Neural progenitor cell (in vitro differentiated cells): Measurements from ENCODE around the gene FAAP100. TPM values are rescaled to one million over a fixed set of nuclear protein-coding genes. Genes with fewer than 3 reads are reported as not detected.

Experiments
- DNase-seq: peaks from one replicate; pipeline ENCODE4 v3.0.0-alpha.2; 2016; ENCODE audit warnings: low spot score
- H2AFZ ChIP-seq: fragments of 200-600 bp; sonication (generic); replicated peaks from 2 replicates; pipeline ENCODE4 v1.6.1; 2016; ENCODE audit warnings: antibody characterized with exemption
- H3F3A ChIP-seq: fragments of 200-600 bp; sonication (generic); 2 replicates; pipeline ENCODE4 v1.6.1; 2016; ENCODE audit warnings: antibody characterized with exemption, low read depth
- H3K27ac ChIP-seq: fragments of 200-600 bp; sonication (generic); 2 replicates; pipeline ENCODE4 v1.5.1; 2016; ENCODE audit warnings: mild to moderate bottlenecking
- H3K27me3 ChIP-seq: fragments of 200-600 bp; sonication (generic); 2 replicates; pipeline ENCODE4 v1.6.1; 2016; ENCODE audit warnings: mild to moderate bottlenecking, moderate library complexity
- H3K36me3 ChIP-seq: fragments of 200-600 bp; sonication (generic); 2 replicates; pipeline ENCODE4 v1.5.1; 2016
- H3K4me1 ChIP-seq: fragments of 200-600 bp; sonication (generic); 2 replicates; pipeline ENCODE4 v1.6.1; 2016; ENCODE audit warnings: mixed run types
- H3K4me2 ChIP-seq: fragments of 200-600 bp; sonication (generic); 2 replicates; pipeline ENCODE4 v1.6.1; 2016
- H3K4me3 ChIP-seq: fragments of 200-600 bp; sonication (generic); 2 replicates; pipeline ENCODE4 v1.5.1; 2016
- H3K79me2 ChIP-seq: fragments of 200-600 bp; sonication (generic); 2 replicates; pipeline ENCODE4 v1.6.1; 2016; ENCODE audit warnings: low read depth
- H3K9ac ChIP-seq: fragments of 200-600 bp; sonication (generic); 2 replicates; pipeline ENCODE4 v1.6.1; 2016
- H3K9me3 ChIP-seq: fragments of 200-600 bp; sonication (generic); 2 replicates; pipeline ENCODE4 v1.5.1; 2016; ENCODE audit warnings: low read depth
- H4K20me1 ChIP-seq: fragments of 200-600 bp; sonication (generic); 2 replicates; pipeline ENCODE4 v1.6.1; 2016; ENCODE audit warnings: low read depth
- H3K27ac Mint-ChIP-seq: 3 replicates; pipeline ENCODE4 v1.8.0; 2021; ENCODE audit warnings: mixed read lengths
- H3K27me3 Mint-ChIP-seq: 2 replicates; pipeline ENCODE4 v1.8.0; 2022; ENCODE audit warnings: low read depth, mild to moderate bottlenecking, inconsistent platforms, moderate library complexity, mixed read lengths; ENCODE audit not compliant: insufficient read depth
- H3K36me3 Mint-ChIP-seq: 3 replicates; pipeline ENCODE4 v1.8.0; 2021; ENCODE audit warnings: mixed read lengths
- H3K4me1 Mint-ChIP-seq: 3 replicates; pipeline ENCODE4 v1.8.0; 2021; ENCODE audit warnings: mixed read lengths
- H3K4me3 Mint-ChIP-seq: 3 replicates; pipeline ENCODE4 v1.8.0; 2021; ENCODE audit warnings: mild to moderate bottlenecking, moderate library complexity, mixed read lengths
- H3K9me3 Mint-ChIP-seq: 3 replicates; pipeline ENCODE4 v1.8.0; 2020; ENCODE audit warnings: mixed read lengths
- CTCF ChIP-seq: fragments of 200-600 bp; sonication (generic); IDR thresholded peaks from 2 replicates; pipeline ENCODE4 v1.5.1; 2017; ENCODE audit warnings: antibody characterized with exemption, mild to moderate bottlenecking
- EZH2 ChIP-seq: fragments of 200-600 bp; sonication (generic); IDR thresholded peaks from 2 replicates; pipeline ENCODE4 v1.6.1; 2017; ENCODE audit warnings: antibody characterized with exemption, mild to moderate bottlenecking, moderate library complexity
- EZH2phosphoT487 ChIP-seq: fragments of 200-600 bp; sonication (generic); IDR thresholded peaks from 2 replicates; pipeline ENCODE4 v1.6.1; 2017; ENCODE audit warnings: antibody characterized with exemption
- total RNA-seq: library from RNA; depleted of rRNA; stranded (reverse); fragments of >200 nt; gene quantifications from 2 replicates; pipeline ENCODE4 v1.2.3, GENCODE V29; 2015; ENCODE audit warnings: low replicate concordance

FAAP100 gene
- total RNA-seq, 1 donor from 2014 or later = 9.7 TPM

GRCh38 chr17:81529437-81529803 lies 22.7 kb downstream of the FAAP100 start:
- no peaks in the 10 kb centered on the region for H3F3A ChIP-seq
- no peak overlapping the region for H2AFZ ChIP-seq
- no peak for TF ChIP-seq CTCF
- no peak for TF ChIP-seq EZH2phosphoT487
- TF ChIP-seq EZH2 = no peak
- H3K27me3 Mint-ChIP-seq = peaks cover 9% of the 10 kb centered on the region
- H3K27ac Mint-ChIP-seq = no peak overlapping the region
- H3K27me3 ChIP-seq = peaks cover 17% of the 10 kb centered on the region
- H4K20me1 ChIP-seq = no peaks in the 10 kb centered on the region
- H3K36me3 ChIP-seq = no peaks in the 10 kb centered on the region
- no peaks in the 10 kb centered on the region for H3K36me3 Mint-ChIP-seq
- DNase-seq = no peak
- H3K9me3 Mint-ChIP-seq = peaks cover 2% of the 10 kb centered on the region
- no peaks in the 10 kb centered on the region for H3K4me1 Mint-ChIP-seq
- H3K79me2 ChIP-seq = no peaks in the 10 kb centered on the region
- H3K4me2 ChIP-seq = no peak overlapping the region
- no peak overlapping the region for H3K27ac ChIP-seq
- H3K4me3 Mint-ChIP-seq = no peak overlapping the region
- no peaks in the 10 kb centered on the region for H3K4me1 ChIP-seq
- H3K4me3 ChIP-seq = no peak overlapping the region
- H3K9me3 ChIP-seq = no peaks in the 10 kb centered on the region
- H3K9ac ChIP-seq = no peak overlapping the region

- Mint-ChIP-seq H3K4me1 (no peaks in the 10 kb centered on the region), H3K9me3 (peaks cover 2% of the 10 kb centered on the region), H3K27me3 (peaks cover 10% of the 10 kb centered on the region), H3K4me3 (no peak overlapping the region), H3K27ac (no peak overlapping the region), H3K36me3 (no peaks in the 10 kb centered on the region)
- DNase-seq = no peak
- Histone ChIP-seq H3K9me3 (no peaks in the 10 kb centered on the region), H3K27ac (no peak overlapping the region), H3K27me3 (peaks cover 11% of the 10 kb centered on the region), H3F3A (no peaks in the 10 kb centered on the region), H3K79me2 (no peaks in the 10 kb centered on the region), H3K4me2 (no peak overlapping the region), H3K36me3 (no peaks in the 10 kb centered on the region), H3K4me3 (no peak overlapping the region), H3K9ac (no peak overlapping the region), H2AFZ (no peak overlapping the region), H4K20me1 (no peaks in the 10 kb centered on the region), H3K4me1 (no peaks in the 10 kb centered on the region)
- no peak for TF ChIP-seq EZH2
- no peak for TF ChIP-seq EZH2phosphoT487
- TF ChIP-seq CTCF = no peak
These were observed 23.3 kb downstream of the FAAP100 start for GRCh38 chr17:81528651-81529436.

GRCh38 chr17:81528384-81528650 lies 23.8 kb downstream of the FAAP100 start:
- Histone ChIP-seq H3K79me2 (no peaks in the 10 kb centered on the region), H3K27ac (no peak overlapping the region), H3K27me3 (peaks cover 8% of the 10 kb centered on the region), H3K4me1 (peaks cover 5% of the 10 kb centered on the region), H3K9ac (no peak overlapping the region), H3K4me3 (no peak overlapping the region), H3F3A (no peaks in the 10 kb centered on the region), H3K36me3 (no peaks in the 10 kb centered on the region), H4K20me1 (no peaks in the 10 kb centered on the region), H3K4me2 (no peak overlapping the region), H3K9me3 (no peaks in the 10 kb centered on the region), H2AFZ (no peak overlapping the region)
- H3K4me1 Mint-ChIP-seq = peaks cover 3% of the 10 kb centered on the region
- DNase-seq = no peak
- no peak for TF ChIP-seq EZH2phosphoT487
- TF ChIP-seq CTCF = no peak
- no peak for TF ChIP-seq EZH2
- no peak overlapping the region for H3K4me3 Mint-ChIP-seq
- H3K36me3 Mint-ChIP-seq = no peaks in the 10 kb centered on the region
- no peak overlapping the region for H3K27ac Mint-ChIP-seq
- peaks cover 8% of the 10 kb centered on the region for H3K27me3 Mint-ChIP-seq
- H3K9me3 Mint-ChIP-seq = peaks cover under 1% of the 10 kb centered on the region
